ENCODE measurements around the gene CASK.

Gene CASK

DNA sequence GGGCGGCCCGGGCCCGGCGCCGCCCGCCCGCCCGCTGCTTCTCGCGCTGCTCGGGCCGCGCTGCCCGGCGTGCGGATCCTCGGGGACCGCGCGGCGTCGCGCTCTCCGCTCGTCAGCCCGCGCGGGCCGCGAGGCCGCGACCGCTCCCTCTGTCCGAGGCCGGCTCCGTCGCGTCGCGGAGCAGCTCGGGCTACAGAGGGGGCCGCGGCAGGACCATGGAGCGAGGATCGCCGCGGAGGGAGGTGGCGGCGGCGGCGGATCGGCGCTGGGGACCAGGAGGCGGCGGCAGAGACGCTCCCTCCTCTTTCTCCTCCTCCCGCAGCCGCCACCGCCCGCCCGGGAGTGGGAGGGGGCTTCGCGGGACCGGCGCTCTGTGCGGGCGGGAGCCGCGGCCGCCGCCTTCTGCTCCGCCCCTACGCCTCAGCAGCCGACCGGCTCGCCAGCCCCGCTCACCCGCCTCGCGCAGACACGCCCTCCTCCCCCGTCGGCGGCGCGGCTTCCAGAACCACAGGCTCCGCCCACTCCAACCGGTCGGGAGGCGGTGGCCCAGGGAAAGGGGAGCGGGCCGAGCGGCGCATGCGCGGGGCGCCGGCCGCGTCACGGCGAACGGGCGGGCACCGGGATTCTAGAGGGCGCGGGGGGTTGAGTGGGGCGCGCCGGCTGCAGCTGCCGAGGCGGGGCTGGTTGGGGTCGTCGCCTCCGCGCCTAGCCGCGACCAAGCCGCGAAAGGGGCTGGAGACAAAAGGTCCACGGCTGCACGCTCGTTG is at the start of gene CASK:
Gene CASK (minus strand): TSS at position 344 of the 767 bp plus-strand sequence. CDS start 566 bp downstream, outside the sequence.
- DNase-seq, result peak; percentile 34 to 77

DNA sequence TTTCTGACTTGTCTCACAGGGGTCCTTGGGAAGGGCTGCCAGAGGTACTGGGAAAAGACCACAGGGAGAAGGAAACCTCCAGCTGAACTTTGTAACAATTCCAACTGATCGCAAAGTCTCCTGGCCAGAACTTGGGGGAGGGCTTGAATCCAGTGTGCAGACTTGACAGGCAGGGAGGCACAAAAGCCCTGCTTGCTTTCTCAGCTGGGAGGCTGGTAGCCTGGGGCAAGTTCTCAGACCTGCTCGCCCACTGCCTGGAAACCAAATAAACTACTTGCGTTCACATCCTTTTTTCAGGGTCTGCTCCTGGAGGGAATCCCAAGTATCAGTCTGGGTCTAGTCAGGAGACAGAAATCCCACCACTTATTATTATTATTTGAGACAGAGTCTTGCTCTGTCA is 48.0 kb upstream of the CASK start:
- DNase-seq, result no peak

DNA sequence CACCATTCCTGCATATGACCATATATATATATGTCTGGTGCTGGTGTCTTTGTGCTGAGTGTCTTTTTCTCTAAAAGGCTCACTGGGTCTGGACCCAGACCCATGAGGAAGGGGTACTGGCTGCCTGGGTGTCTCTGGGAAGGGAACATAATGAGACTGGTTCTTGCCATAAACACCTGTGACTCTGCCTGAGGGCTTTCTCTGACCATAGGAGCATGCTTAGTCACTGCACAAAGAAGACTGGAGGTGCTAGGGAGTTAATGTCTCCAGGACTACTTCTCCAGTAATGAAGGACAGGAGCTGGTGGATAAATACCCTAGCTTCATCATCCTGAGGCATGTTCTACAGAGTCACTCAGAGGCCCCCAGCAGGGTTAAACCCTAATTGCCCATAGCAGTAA is 47.1 kb upstream of the CASK start:
- DNase-seq, result no peak

- no peak for DNase-seq
These were observed 40.0 kb upstream of the CASK start for GRCh38 chrX:41963348-41963747.

DNA sequence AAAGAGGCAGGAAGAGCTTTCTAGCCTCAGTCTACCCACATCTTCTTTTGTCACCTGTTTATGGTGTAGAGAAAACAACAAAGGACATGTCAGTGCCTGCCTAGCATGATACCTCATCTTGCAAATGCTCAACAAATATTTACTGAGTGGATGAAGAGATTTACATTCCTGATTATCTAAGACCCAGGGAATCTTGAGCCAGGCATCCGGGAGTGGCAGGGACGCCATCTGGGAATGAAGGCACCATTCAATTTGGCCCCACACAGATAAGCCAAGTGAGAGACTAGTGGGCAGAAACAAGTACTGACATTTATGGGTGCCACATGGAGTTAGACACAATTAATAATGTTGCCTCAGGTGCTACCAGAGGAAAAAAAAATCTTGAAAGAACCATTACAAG is 36.8 kb upstream of the CASK start:
- no peak for DNase-seq

DNA sequence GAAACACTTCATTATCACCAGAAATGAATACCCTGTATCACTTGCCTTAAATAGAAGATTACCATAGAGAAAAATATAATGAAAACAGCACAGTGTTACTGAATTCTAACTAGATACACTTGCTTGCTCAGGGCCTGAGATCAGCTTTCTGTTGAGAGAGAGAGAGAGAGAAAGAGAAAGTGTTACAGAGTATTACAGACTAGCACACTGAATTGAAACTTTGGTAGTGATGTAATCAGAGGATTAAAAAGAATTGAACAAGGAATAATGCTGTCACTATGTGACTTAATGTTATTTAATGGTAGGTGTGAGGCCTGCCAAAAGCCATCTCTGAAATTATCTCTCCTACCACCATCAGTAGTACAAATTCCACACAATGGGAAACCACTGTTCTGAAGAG is 35.5 kb upstream of the CASK start:
- no peak for DNase-seq

GRCh38 chrX:41956027-41956426 is 32.7 kb upstream of the CASK start:
- no peak for DNase-seq

DNA sequence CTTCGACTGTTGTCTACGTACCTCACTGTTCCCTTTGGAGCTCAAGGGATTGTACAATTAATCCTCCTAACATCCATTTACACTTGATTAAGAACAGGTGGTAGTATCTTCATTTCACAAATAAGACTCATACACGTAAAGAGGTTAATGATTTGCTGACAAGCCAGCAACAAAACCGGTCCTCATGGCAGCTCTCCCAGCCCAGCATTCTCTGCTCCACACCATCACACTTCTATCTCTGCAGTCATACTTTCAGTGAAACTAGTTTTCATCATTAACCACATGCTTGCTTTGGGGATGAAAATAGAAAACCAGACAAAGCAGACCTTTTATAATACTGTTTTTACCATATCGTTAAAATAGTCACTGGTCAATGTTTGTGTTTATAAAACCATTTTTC is 28.7 kb upstream of the CASK start:
- DNase-seq, result no peak

GRCh38 chrX:41946989-41947612 is 23.7 kb upstream of the CASK start:
- DNase-seq, result no peak

- no peak for DNase-seq
These were observed 22.9 kb upstream of the CASK start for GRCh38 chrX:41946235-41946634.

DNA sequence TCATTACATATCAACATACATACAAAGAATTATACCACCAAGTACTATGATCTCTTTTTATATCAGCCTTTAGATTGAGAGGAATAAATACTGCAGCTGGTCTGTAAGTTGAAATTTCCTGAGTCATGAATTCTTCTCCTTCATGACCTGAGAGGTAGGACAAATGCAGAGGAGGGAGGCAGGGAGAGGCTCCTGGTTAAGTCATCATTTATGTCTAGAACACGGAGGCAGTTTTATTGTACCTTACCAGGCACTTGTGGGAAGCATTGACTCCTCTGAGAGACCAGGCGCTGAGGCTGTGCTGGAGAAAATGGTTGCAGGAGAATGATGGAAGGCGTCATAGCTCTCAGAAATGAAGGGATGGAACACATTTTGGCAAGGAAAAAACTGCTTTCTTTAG is 12.5 kb upstream of the CASK start:
- no peak for DNase-seq

DNA sequence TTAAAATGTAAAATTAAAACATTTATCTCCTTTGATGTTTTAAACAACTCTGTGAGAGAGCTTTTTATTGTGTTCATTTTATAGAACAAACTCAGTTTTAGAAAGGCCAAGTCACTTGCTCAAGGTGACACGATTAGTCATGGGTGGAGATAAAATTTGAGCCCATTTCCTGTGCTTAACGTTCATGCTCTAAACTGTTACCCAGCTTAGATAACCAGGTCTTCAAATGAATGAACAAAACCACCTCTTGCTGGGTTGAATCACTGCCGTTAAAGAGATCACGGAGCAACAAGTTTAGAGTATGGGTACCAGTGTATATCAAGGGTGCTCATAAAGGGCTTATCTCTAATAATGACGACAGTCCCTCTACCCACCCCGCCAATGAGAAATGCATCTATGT is 10.2 kb upstream of the CASK start:
- DNase-seq, result no peak

DNA sequence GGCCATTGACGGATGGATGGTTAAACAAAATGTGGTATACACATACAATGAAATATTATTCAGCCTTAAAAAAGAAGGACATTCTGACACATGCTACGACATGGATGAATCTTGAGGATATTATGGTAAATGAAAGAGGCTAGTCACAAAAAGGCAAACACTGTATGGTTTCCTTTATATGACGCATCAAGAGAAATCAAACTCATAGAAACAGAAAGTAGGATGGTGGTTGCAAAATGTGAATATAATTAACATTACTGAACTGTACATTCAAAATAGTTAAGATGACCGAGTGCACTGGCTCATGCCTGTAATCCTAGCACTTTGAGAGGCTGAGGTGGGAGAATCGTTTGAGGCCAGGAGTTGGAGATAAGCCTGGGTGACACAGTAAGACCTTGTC is 9.5 kb upstream of the CASK start:
- no peak for DNase-seq

GRCh38 chrX:41931591-41931990 is 8.2 kb upstream of the CASK start:
- DNase-seq, result no peak

DNA sequence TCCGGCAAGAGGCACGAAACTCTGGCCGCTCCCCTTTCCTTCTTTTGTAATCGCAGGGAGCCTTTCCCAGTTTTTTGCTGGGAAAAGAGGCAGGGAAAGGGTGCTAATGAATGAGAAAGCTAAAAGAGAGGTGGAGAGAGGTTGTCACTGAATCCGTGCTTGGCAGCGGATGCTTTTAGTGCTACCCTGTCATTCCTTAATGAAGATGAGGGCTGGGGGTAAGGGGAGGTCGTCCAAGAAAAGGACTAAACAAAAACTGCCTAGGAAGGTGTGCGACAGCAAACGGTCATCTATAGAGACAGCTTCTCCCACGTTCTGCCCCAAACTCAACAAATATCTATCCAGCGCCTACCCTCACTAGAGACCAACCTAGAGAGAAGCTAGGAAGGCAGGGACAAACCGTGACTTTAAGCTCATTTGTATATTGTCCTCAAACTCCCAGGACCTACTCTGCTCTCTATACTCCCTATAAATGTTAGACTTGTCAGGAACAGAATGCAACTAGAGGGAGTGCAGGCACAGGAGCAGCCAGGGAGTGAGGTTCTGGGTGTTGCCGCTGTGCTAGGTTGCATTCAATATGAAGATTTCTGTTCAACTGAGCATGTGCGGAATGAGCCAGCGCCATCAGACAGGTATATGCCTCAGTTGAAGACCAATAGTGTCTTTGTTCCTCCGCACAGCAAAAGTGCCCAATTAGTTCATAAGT is 777 bp upstream of the CASK start:
- DNase-seq, result no peak

- DNase-seq, result no peak
These were observed 763 bp downstream of the CASK start for GRCh38 chrX:41922431-41923151.

GRCh38 chrX:41921492-41922430 is 1.6 kb downstream of the CASK start:
- no peak for DNase-seq

DNA sequence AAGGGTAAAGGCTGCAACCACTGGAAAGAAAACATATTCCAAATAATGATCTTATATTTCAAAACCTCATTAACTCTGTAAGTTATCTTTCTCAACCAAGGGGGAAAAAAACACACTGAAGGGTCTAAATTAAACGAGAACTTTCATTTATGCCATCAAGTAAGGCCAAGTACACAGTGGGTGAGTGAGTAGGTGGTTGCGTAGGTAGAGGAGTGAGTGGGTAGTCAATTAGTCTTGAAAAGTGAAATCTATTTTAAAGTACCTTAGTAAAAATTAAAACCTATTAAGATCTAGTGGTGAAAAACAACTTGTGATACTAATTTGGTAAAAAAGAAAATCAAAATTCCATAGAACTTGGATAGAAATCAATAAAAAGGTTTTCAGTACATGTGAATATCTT is 3.5 kb downstream of the CASK start:
- DNase-seq, result no peak

GRCh38 chrX:41917517-41917916 is 5.8 kb downstream of the CASK start:
- DNase-seq, result no peak

- DNase-seq, result no peak
These were observed 9.9 kb downstream of the CASK start for GRCh38 chrX:41913476-41913875.

- no peak for DNase-seq
These were observed 10.4 kb downstream of the CASK start for GRCh38 chrX:41912923-41913322.

GRCh38 chrX:41909068-41909467 is 14.3 kb downstream of the CASK start:
- no peak for DNase-seq
